ENCODE measurements around the gene ST7.

The ST7 gene

DNA sequence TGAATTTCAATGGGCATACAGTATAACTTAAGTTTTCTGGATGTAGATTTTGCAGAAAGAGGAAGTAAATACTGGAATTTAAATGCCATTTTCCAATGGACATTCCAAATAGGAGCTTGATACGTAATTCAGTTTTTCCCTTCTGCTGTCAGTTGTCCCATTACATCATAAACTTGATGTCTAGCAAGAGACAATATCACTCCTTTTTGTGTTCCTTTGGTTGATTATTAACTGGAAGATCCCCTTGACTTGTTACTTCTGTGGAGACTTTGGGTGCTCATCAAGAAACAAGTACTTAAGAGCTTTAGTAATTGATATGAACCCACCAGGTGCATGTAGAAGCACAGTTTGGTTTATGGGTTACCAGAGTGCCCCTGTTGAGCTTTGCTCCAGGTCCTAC, 116.1 kb downstream of the ST7 start:
- DNase-seq = no peak

DNA sequence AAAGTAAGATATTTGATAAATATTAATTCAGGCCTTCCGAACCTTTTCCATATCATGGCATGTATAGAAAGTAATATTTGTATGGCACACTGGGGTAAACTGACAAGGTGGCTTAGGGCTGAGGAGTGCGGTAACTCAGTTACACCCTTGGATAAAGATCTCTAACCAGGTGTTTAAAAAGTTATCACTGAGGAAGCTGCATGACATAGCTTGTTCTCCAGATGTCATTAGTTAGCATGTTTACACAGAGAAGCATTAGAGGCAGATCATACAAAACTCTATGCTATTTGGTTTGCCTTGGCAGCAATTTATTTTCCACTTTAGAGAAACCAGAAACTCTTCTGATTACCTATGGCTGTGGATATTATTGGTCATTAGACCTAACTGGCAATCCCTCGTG, 118.2 kb downstream of the ST7 start:
- DNase-seq = no peak

GRCh38 chr7:117072620-117073118, 119.4 kb downstream of the ST7 start:
- no peak for DNase-seq

DNA sequence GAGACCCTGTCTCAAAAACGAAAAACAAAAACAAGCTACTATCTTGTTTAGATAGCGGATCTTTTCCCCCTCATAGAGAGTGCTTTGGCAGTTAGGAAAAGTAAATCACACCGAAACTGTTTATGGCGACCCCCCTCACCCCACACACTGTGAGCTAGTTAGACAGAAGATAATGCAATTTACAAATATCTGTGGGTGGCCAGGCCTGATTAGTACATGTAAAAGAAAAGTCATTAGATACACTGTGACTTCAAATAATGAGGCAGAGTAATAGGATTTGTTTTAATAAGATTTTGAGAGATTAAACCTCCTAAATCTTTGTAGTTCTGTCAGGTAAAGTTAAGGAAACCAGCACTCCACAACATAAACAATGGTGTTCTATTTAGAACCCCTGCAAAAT, 121.1 kb downstream of the ST7 start:
- DNase-seq = no peak

DNA sequence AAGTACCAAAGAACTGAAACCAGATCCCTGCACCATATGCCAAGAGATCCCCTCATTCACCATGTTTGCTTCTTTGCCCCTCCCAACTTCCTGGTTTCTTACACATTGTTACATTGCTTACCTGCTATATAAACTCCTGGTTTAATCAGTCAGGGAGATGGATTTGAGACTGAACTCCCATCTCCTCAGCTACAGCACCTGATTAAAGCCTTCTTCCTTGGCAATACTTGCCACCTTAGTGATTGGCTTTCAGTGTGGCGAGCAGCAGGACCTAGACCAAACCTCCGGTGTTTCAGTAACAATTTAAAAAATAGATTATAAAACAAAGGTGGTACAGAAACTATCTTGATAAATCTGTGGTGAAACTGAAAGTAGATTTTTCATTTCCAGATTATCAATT, 122.6 kb downstream of the ST7 start:
- DNase-seq = no peak

GRCh38 chr7:117076426-117076943, 123.2 kb downstream of the ST7 start:
- DNase-seq = no peak

- no peak for DNase-seq
Measured at GRCh38 chr7:117077658-117078057, 124.4 kb downstream of the ST7 start.

- DNase-seq = no peak
Measured at GRCh38 chr7:117082647-117083046, 129.3 kb downstream of the ST7 start.

DNA sequence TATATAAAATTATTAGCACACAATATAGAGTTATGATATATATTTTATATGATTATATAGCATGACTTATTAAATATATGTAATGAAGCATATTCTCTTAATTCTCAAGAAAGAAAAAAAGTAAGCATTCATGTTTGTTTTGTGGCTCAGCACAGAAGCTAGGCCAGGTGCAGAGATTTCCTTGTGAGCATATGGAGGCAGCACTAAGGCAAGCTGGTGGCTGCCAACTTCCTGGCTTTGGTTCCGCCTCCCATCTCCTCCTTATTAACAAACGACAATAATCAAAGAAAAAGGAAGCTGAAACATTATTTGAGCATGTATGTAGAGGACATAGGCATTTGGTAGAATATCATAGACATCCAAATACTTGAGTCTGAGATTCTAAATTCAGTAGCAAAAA, 130.3 kb downstream of the ST7 start:
- DNase-seq = no peak

DNA sequence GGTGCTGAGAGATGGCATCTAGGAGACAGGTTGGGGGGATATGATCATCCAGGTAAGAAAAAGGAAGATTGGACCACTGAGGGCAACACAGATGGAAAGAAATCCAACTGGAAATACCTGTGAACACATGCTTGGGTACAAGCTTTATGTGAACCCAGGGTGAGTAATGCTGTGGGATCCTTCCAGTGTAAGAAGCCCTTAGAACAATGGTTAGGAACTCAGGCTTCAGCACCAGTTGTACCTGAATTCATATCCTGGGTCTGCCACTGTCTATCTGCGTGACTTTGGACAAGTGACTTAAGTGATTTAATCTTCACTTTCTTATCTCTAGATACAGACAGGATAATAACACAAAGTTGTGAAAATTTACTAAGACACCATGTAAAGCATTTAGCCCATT, 131.0 kb downstream of the ST7 start:
- no peak for DNase-seq

GRCh38 chr7:117085275-117085674, 132.0 kb downstream of the ST7 start:
- no peak for DNase-seq

DNA sequence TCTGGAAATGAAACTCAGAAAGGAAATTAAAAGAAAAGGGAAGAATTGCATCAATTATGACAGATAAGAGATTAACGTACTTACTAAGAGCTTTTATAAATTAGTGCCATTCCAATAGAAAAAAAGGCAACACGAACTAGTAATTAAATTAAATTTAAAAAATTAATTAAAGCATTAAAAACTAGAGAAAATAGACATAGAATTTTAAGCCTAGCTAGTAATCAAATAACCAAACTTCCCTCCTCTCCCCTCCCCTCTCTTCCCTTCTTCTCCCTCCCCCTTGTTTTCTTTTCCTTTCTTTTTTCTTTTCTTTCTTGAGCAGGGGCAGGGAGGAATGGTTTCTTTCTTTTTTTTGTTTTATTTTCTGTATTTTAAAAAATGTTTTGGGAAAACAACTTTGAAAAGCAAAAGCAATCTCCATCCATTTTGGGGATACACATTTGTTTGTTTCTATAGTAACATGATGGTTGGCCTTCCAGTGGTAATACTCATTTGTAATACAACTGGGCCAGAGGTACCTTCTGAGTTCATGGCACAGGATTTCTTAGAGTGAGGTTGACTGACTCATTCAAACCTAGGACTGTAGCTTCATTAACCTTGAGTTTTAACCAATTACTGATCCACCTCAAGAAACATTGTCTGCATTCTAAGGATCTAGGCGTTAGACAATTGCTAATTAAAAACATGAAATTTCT, 132.6 kb downstream of the ST7 start:
- no peak for DNase-seq

GRCh38 chr7:117086788-117087187, 133.5 kb downstream of the ST7 start:
- no peak for DNase-seq

GRCh38 chr7:117087639-117088396, 134.5 kb downstream of the ST7 start:
- no peak for DNase-seq

DNA sequence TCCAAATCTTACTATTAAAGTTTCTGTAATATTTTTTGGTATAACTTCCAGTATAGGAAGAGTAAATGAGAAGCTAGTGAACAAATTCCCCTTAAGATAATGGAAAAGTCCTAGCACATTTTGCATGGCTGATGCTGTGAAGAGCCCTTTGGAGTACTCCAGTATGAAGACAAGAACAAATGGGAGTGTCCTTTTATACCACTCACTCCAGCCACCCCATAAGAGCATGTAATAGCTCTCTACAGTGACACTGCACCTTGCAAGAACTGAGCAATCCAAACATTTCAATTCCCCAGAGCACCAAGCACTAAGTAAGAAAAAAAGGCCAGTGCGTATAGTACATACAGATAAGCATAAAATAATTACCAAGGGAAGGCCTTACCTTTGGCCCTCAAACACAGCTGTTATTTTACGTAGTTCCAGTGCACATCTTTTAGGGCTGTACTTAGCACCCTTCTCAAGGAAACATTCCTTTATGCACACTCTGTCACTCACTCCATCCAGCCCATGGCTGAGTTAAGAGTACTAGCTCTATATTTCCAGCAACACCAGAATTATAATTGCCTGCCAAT, 135.4 kb downstream of the ST7 start:
- no peak for DNase-seq

DNA sequence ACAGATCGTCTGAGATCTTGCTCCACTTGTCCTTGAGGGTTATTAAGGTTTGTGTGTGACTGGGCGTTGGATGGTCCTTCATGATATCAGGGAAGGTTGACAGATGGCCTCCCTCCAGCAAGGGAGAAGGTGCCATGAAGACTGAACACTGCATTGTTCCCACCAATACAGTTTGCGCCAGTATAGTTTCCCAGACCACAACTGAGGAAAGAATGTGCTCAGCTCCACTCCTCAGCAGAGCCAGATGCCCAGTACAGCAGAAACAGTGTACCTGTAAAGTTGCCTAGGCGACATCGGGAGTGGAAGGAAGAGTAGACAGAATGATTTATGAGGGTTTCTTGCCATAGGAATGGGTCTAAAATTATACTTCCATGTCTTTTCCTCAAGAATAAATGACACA, 137.5 kb downstream of the ST7 start:
- DNase-seq = no peak

GRCh38 chr7:117091721-117092120, 138.4 kb downstream of the ST7 start:
- no peak for DNase-seq

DNA sequence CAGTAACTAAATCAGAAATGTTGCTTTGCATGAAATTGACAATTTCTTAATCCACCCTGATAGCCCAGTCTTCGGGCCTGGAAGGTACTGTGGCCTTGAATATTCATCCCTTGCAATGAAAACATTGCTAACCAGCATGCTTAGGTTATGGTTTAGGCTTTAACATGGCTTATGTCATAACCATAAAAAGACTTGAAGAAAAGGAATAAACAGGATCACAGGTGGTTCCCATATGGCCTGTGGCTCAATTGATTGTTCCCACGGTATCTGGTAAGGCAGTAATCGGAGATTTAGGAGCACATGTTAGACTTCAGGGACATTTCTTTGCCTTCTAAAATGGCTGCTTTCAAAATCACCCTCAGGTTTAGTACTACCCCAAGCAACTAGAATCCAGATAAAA, 139.5 kb downstream of the ST7 start:
- DNase-seq = no peak

GRCh38 chr7:117094457-117094856, 141.2 kb downstream of the ST7 start:
- no peak for DNase-seq

GRCh38 chr7:117095055-117095454, 141.8 kb downstream of the ST7 start:
- no peak for DNase-seq

- DNase-seq = no peak
Measured at GRCh38 chr7:117096330-117096729, 143.0 kb downstream of the ST7 start.

DNA sequence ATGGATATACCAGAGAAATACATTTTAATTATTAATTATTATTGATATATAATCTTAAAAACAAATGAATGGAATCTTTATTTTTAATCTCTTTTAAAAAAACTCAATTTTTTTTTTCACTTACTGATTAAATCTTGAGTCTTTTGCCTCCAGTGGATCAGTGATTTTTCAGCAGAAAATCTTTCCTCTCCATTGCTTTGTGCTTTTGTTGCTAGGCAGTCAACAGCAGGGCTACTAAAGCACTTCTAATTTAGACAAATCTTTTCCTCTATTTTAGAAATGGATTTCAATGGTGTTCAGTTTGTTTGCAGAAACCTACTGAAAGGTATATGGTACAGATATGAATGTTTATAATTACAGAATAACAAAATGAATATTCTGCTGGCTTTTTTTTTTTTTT, 143.6 kb downstream of the ST7 start:
- no peak for DNase-seq

DNA sequence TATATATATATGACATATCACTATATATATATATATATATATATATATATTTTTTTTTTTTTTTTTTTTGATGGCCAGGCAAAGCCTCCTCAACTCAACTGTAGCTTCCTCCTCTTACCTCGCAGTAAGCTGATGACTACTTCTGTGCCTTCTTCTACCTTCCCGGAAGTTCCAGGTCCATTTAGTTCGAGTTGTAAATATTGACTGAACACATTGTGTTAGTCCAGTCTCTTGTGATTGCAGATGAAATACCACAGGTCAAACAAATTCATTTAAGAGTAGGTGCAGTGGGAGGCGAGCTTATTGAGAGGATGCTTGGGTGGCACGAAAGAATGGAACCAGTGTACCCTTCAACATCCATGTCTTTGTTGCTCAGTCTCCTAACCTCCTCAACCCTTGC, 144.6 kb downstream of the ST7 start:
- DNase-seq = no peak

GRCh38 chr7:117098457-117098856, 145.2 kb downstream of the ST7 start:
- DNase-seq = no peak
